OCI-LY1 (cell line): ENCODE results near the gene CCDC92.

ENCODE experiments used
- CTCF ChIP-seq: fragments of 200-600 bp; sonication (generic), shearing (Covaris generic); IDR thresholded peaks from 2 replicates; pipeline ENCODE4 v1.5.1; 2017; ENCODE audit warnings: mild to moderate bottlenecking, antibody characterized with exemption, low read length, moderate library complexity, mixed read lengths
- EZH2 ChIP-seq: fragments of 200-600 bp; sonication (generic), shearing (Covaris generic); IDR thresholded peaks from 2 replicates; pipeline ENCODE4 v1.8.0; 2017; ENCODE audit warnings: borderline replicate concordance, mixed run types, mild to moderate bottlenecking, antibody characterized with exemption, low read length, moderate library complexity, mixed read lengths

GRCh38 chr12:123888989-123889388, 83.6 kb downstream of the CCDC92 start:
- TF ChIP-seq CTCF (no peak), EZH2 (no peak)
